Measurements from ENCODE around the gene LRRTM4. TPM values are rescaled to one million over a fixed set of nuclear protein-coding genes. Genes with fewer than 3 reads are reported as not detected.

Gene LRRTM4
- total RNA-seq, 1 donor from 2014 or later: not detected

- no peak overlapping the region for H3K4me3 Mint-ChIP-seq (ENCODE audit: unreplicated experiment)
- H3K27me3 Mint-ChIP-seq (ENCODE audit: unreplicated experiment): no peaks in the 10 kb centered on the region
- no peaks in the 10 kb centered on the region for H3K36me3 Mint-ChIP-seq (ENCODE audit: unreplicated experiment)
- H3K9me3 Mint-ChIP-seq (ENCODE audit: unreplicated experiment): no peaks in the 10 kb centered on the region
- H3K4me1 Mint-ChIP-seq (ENCODE audit: unreplicated experiment): no peaks in the 10 kb centered on the region
- DNase-seq (ENCODE audit: extremely low spot score, unreplicated experiment): no peak
- TF ChIP-seq CTCF (IDR thresholded peaks at IDR 0.05): no peak
- no peak overlapping the region for H3K27ac Mint-ChIP-seq (ENCODE audit: unreplicated experiment)
These were observed 64.0 kb downstream of the LRRTM4 start for GRCh38 chr2:77458216-77458615.

GRCh38 chr2:77457665-77458064 is 64.5 kb downstream of the LRRTM4 start:
- H3K4me1 Mint-ChIP-seq (ENCODE audit: unreplicated experiment): no peaks in the 10 kb centered on the region
- no peaks in the 10 kb centered on the region for H3K27me3 Mint-ChIP-seq (ENCODE audit: unreplicated experiment)
- H3K9me3 Mint-ChIP-seq (ENCODE audit: unreplicated experiment): no peaks in the 10 kb centered on the region
- H3K27ac Mint-ChIP-seq (ENCODE audit: unreplicated experiment): no peak overlapping the region
- no peak overlapping the region for H3K4me3 Mint-ChIP-seq (ENCODE audit: unreplicated experiment)
- TF ChIP-seq CTCF (IDR thresholded peaks at IDR 0.05): no peak
- DNase-seq (ENCODE audit: extremely low spot score, unreplicated experiment): no peak
- no peaks in the 10 kb centered on the region for H3K36me3 Mint-ChIP-seq (ENCODE audit: unreplicated experiment)

GRCh38 chr2:77443076-77443475 is 79.1 kb downstream of the LRRTM4 start:
- H3K27me3 Mint-ChIP-seq (ENCODE audit: unreplicated experiment): no peaks in the 10 kb centered on the region
- DNase-seq (ENCODE audit: extremely low spot score, unreplicated experiment): no peak
- H3K4me3 Mint-ChIP-seq (ENCODE audit: unreplicated experiment): no peak overlapping the region
- H3K4me1 Mint-ChIP-seq (ENCODE audit: unreplicated experiment): no peaks in the 10 kb centered on the region
- no peaks in the 10 kb centered on the region for H3K9me3 Mint-ChIP-seq (ENCODE audit: unreplicated experiment)
- H3K27ac Mint-ChIP-seq (ENCODE audit: unreplicated experiment): no peak overlapping the region
- H3K36me3 Mint-ChIP-seq (ENCODE audit: unreplicated experiment): no peaks in the 10 kb centered on the region
- no peak for TF ChIP-seq CTCF (IDR thresholded peaks at IDR 0.05)

- no peak overlapping the region for H3K27ac Mint-ChIP-seq (ENCODE audit: unreplicated experiment)
- TF ChIP-seq CTCF (IDR thresholded peaks at IDR 0.05): no peak
These were observed 87.3 kb downstream of the LRRTM4 start for GRCh38 chr2:77434880-77435279.

GRCh38 chr2:77428946-77429345 is 93.2 kb downstream of the LRRTM4 start:
- TF ChIP-seq CTCF (IDR thresholded peaks at IDR 0.05): no peak
- Mint-ChIP-seq H3K4me1 (ENCODE audit: unreplicated experiment) (no peaks in the 10 kb centered on the region), H3K36me3 (ENCODE audit: unreplicated experiment) (no peaks in the 10 kb centered on the region), H3K9me3 (ENCODE audit: unreplicated experiment) (no peaks in the 10 kb centered on the region), H3K27ac (ENCODE audit: unreplicated experiment) (no peak overlapping the region), H3K4me3 (ENCODE audit: unreplicated experiment) (no peak overlapping the region), H3K27me3 (ENCODE audit: unreplicated experiment) (no peaks in the 10 kb centered on the region)
- no peak for DNase-seq (ENCODE audit: extremely low spot score, unreplicated experiment)

More at GRCh38 chr2:77434880-77435279, 87.3 kb downstream of the LRRTM4 start:
- H3K4me3 Mint-ChIP-seq (ENCODE audit: unreplicated experiment): no peak overlapping the region
- no peaks in the 10 kb centered on the region for H3K36me3 Mint-ChIP-seq (ENCODE audit: unreplicated experiment)
- no peaks in the 10 kb centered on the region for H3K27me3 Mint-ChIP-seq (ENCODE audit: unreplicated experiment)
- no peaks in the 10 kb centered on the region for H3K4me1 Mint-ChIP-seq (ENCODE audit: unreplicated experiment)
- DNase-seq (ENCODE audit: extremely low spot score, unreplicated experiment): no peak
- no peaks in the 10 kb centered on the region for H3K9me3 Mint-ChIP-seq (ENCODE audit: unreplicated experiment)

Data from osteocyte (in vitro differentiated cells).